A549 (cell line): ENCODE measurements around the gene SEC24D. TPM values are rescaled to one million over a fixed set of nuclear protein-coding genes. Genes with fewer than 3 reads are reported as not detected.

Experiments
- ATAC-seq, 2 experiments: fragments of 200-7000 bp in 1 of 2; fragments of >200 bp in 1 of 2; cut with Nextera tagmentation in 1 of 2; cut with Tn5 transposase in 1 of 2; 3 replicates each; pipeline versions ENCODE4 v1.8.0 to v1.9.1; 2018 to 2020; ENCODE audit warnings: mild to moderate bottlenecking in 1 of 2, moderate library complexity in 1 of 2
- CTCF ChIA-PET: fragments of 300-600 bp; sonication (Branson Sonifier 250); formaldehyde crosslinking; extraction: SDS; loops from one replicate; lab custom pipeline; 2021; ENCODE audit warnings: antibody characterized with exemption, inconsistent platforms; lab: Yijun Ruan, JAX
- POLR2A ChIA-PET: fragments of 350-600 bp; formaldehyde crosslinking; extraction: SDS; loops from one replicate; lab custom pipeline; 2021; ENCODE audit warnings: antibody characterized with exemption, inconsistent platforms; lab: Yijun Ruan, JAX
- DNase-seq, 2 experiments: peaks; one replicate each; pipeline versions ENCODE4 v3.0.0 to v3.0.0-alpha.2; 2011 to 2016; ENCODE audit warnings: low read depth in 1 of 2, low spot score in 1 of 2
- FAIRE-seq: peaks from 2 replicates; lab custom pipeline; 2011; peaks lifted over from hg19 to GRCh38; lab: Jason Lieb, UNC
- H3K27ac ChIP-seq, 2 experiments: fragments of >200 bp; sonication (Bioruptor Twin); formaldehyde crosslinking; 3 replicates each; pipeline ENCODE4 v1.5.1; 2016 to 2017
- H3K4me1 ChIP-seq: fragments of >200 bp; sonication (Bioruptor Twin); formaldehyde crosslinking; 3 replicates; pipeline ENCODE4 v1.6.1; 2016
- H3K4me2 ChIP-seq: fragments of >200 bp; sonication (Bioruptor Twin); formaldehyde crosslinking; 3 replicates; pipeline ENCODE4 v1.6.1; 2016
- H3K4me3 ChIP-seq: fragments of >200 bp; sonication (Bioruptor Twin); formaldehyde crosslinking; 3 replicates; pipeline ENCODE4 v1.5.1; 2016
- H3K9me3 ChIP-seq: fragments of >200 bp; sonication (Bioruptor Twin); formaldehyde crosslinking; 3 replicates; pipeline ENCODE4 v1.6.1; 2016
- CBX8 ChIP-seq: fragments of 200-600 bp; sonication (generic); IDR thresholded peaks from 2 replicates; pipeline ENCODE4 v1.6.1; 2016
- CEBPB ChIP-seq, 2 experiments: fragments of >200 bp in 1 of 2; sonication (Bioruptor Twin) in 1 of 2; formaldehyde crosslinking in 1 of 2; IDR thresholded peaks; 2 replicates each; pipeline ENCODE4 v1.6.1; 2012 to 2016
- CHD4 ChIP-seq: fragments of 200-600 bp; sonication (generic); IDR thresholded peaks from 2 replicates; pipeline ENCODE4 v1.6.1; 2016; ENCODE audit warnings: antibody characterized with exemption, mild to moderate bottlenecking, borderline replicate concordance
- EHF ChIP-seq: fragments of 250-450 bp; sonication (Bioruptor Pico); IDR thresholded peaks from 2 replicates; pipeline ENCODE4 v1.5.0; 2020; ENCODE audit warnings: mild to moderate bottlenecking
- EHMT2 ChIP-seq: fragments of 200-600 bp; sonication (generic); IDR thresholded peaks from 2 replicates; pipeline ENCODE4 v1.6.1; 2016; ENCODE audit warnings: antibody characterized with exemption, low read depth, mild to moderate bottlenecking, moderate library complexity
- ELK1 ChIP-seq: fragments of 150-350 bp; IDR thresholded peaks from 2 replicates; pipeline ENCODE4 v1.6.1; 2014; ENCODE audit warnings: low read depth, mild to moderate bottlenecking, low read length
- ESRRA ChIP-seq: fragments of 150-350 bp; IDR thresholded peaks from 2 replicates; pipeline ENCODE4 v1.6.1; 2014; ENCODE audit warnings: mild to moderate bottlenecking, low read length, borderline replicate concordance
- FOSB ChIP-seq: fragments of 250-450 bp; sonication (Bioruptor Pico); IDR thresholded peaks from 2 replicates; pipeline ENCODE4 v1.5.0; 2020; ENCODE audit warnings: mild to moderate bottlenecking, moderate library complexity
- FOSL2 ChIP-seq, 2 experiments: fragments of 450-650 bp in 1 of 2; fragments of >200 bp in 1 of 2; sonication (Bioruptor Twin) in 1 of 2; formaldehyde crosslinking; IDR thresholded peaks; 2 replicates each; pipeline versions ENCODE4 v1.5.0 to v1.6.1; 2016 to 2020; ENCODE audit warnings: mild to moderate bottlenecking in 1 of 2, moderate library complexity in 1 of 2
- HOXB5 ChIP-seq: fragments of 250-450 bp; sonication (Bioruptor Pico); IDR thresholded peaks from 2 replicates; pipeline ENCODE4 v1.5.0; 2020; ENCODE audit warnings: mild to moderate bottlenecking, moderate library complexity
- KDM5A ChIP-seq: fragments of 200-600 bp; sonication (generic); IDR thresholded peaks from 2 replicates; pipeline ENCODE4 v1.6.1; 2016; ENCODE audit warnings: antibody characterized with exemption, mild to moderate bottlenecking
- MYC ChIP-seq: IDR thresholded peaks from 2 replicates; pipeline ENCODE4 v1.6.1; 2012; ENCODE audit warnings: mild to moderate bottlenecking, inconsistent platforms, low read length, improper control_type of control experiment, borderline replicate concordance
- POLR2A ChIP-seq: IDR thresholded peaks from 2 replicates; pipeline ENCODE4 v1.6.1; 2012; ENCODE audit warnings: mild to moderate bottlenecking, low read length
- RARB ChIP-seq: fragments of 250-450 bp; sonication (Bioruptor Pico); IDR thresholded peaks from 2 replicates; pipeline ENCODE4 v1.8.0; 2021; ENCODE audit warnings: mild to moderate bottlenecking, moderate library complexity
- USF2 ChIP-seq: fragments of 450-650 bp; IDR thresholded peaks from 2 replicates; pipeline ENCODE4 v1.6.1; 2014; ENCODE audit warnings: antibody characterized with exemption
- ZNF302 ChIP-seq: fragments of 250-450 bp; sonication (Bioruptor Pico); IDR thresholded peaks from 2 replicates; pipeline ENCODE4 v1.9.0; 2021; ENCODE audit warnings: inconsistent platforms, mild to moderate bottlenecking, moderate library complexity
- WGBS: methylation state at CpG from one replicate; pipeline ENCODE4 v1.1.6; 2017; ENCODE audit errors: missing lambda C conversion rate; 5-methylcytosine and 5-hydroxymethylcytosine counted together
- polyA plus RNA-seq, 4 experiments: library from polyadenylated mRNA; depleted of rRNA in 3 of 4; stranded (reverse); fragments of >200 nt; fragmentation: RNase III in 1 of 4; extraction: RNeasy Plus Mini Kit Qiagen cat#74134 plus additional on column Dnase treatment in 1 of 4; gene quantifications; 2 replicates in 3 of 4; 3 replicates in 1 of 4; pipeline ENCODE4 v1.2.3, GENCODE V29; 2011 to 2017
- TF ChIP-seq, protein P1 (sequence below): fragments of 250-450 bp; sonication (Bioruptor Pico); IDR thresholded peaks from 2 replicates; pipeline ENCODE4 v1.5.0; 2020; ENCODE audit warnings: low read depth, mild to moderate bottlenecking, moderate library complexity
- TF ChIP-seq, protein P2 (sequence below): IDR thresholded peaks from 2 replicates; pipeline ENCODE4 v1.6.1; 2012

The SEC24D gene
- polyA plus RNA-seq, 2 of the 4 experiments (the other 2 are of a cell fraction) = 12.8 to 15.6 TPM

GRCh38 chr4:118736900-118737299 is 99.0 kb downstream of the SEC24D start:
- FAIRE-seq (no peak), DNase-seq (no peak), ATAC-seq (no peak)
- POLR2A ChIA-PET = no interaction called here
- TF ChIP-seq HOXB5 (CRISPR knock-in tag) (no peak), USF2 (no peak), FOSL2 (IDR thresholded peaks at IDR 0.05) (no peak), FOSL2 (CRISPR knock-in tag; IDR thresholded peaks at IDR 0.05) (no peak), ELK1 (no peak), POLR2A (no peak), RARB (CRISPR knock-in tag) (no peak), EHMT2 (no peak), MYC (no peak), CEBPB (IDR thresholded peaks at IDR 0.05) (no peak), EHF (no peak)
- Histone ChIP-seq H3K4me2 (no peak overlapping the region), H3K4me1 (no peaks in the 10 kb centered on the region), H3K4me3 (no peak overlapping the region), H3K27ac (no peak overlapping the region), H3K9me3 (no peaks in the 10 kb centered on the region)
- CTCF ChIA-PET = no interaction called here

DNA sequence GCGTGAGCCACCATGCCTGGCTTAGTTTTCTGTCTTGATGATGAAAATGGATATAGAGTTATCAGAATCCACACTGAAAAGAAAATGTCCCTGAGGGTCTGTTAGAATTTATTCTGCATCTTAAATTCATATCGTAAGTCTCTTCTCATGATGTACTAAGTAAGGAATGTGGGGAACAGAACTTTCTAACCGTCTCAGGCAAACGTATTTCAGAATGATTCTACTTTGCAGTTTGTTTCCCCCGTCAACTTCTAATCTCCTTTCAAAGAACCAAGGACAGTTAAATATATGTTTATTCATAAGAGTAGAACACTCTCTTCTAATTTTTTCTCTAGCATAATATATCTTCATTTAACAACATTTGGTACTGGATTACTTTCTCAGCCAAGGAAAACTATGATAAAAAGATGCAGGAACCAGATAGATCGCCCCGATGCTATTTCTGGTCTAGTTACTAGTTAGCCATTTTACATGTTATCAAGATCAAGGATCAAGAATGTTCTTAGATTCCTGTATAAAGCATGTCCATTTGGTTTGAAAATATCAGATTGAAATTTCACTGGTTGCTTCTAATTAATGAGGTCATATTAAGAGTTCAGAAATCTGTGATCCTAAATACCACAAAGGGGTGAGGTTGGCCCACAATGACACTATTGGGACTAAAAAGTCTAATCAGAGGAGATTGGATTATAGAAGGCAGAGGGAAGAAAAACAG is 101.3 kb downstream of the SEC24D start:
- Histone ChIP-seq H3K27ac (no peak overlapping the region), H3K4me1 (no peaks in the 10 kb centered on the region), H3K4me3 (no peak overlapping the region), H3K9me3 (no peaks in the 10 kb centered on the region), H3K4me2 (no peak overlapping the region)
- POLR2A ChIA-PET = no interaction called here
- WGBS = 86% methylated on average over 7 of the region's 7 CpGs
- DNase-seq (no peak), ATAC-seq (no peak), FAIRE-seq (no peak)
- TF ChIP-seq CBX8 (no peak), KDM5A (no peak), ELK1 (no peak), CEBPB (IDR thresholded peaks at IDR 0.05) (no peak), ZNF302 (CRISPR knock-in tag) (no peak)
- TF ChIP-seq, protein P1, sequence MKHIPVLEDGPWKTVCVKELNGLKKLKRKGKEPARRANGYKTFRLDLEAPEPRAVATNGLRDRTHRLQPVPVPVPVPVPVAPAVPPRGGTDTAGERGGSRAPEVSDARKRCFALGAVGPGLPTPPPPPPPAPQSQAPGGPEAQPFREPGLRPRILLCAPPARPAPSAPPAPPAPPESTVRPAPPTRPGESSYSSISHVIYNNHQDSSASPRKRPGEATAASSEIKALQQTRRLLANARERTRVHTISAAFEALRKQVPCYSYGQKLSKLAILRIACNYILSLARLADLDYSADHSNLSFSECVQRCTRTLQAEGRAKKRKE = no peak
- CTCF ChIA-PET = interaction anchor here (0.7 kb wide), 1 partner anchor 50 kb away, joined by 3 read pairs; the partner anchor contains the start of gene METTL14

GRCh38 chr4:118732591-118733330 is 103.2 kb downstream of the SEC24D start:
- TF ChIP-seq FOSB (CRISPR knock-in tag) (no peak), CHD4 (no peak), ESRRA (no peak)
- TF ChIP-seq, protein P1 = no peak
- TF ChIP-seq, protein P2, sequence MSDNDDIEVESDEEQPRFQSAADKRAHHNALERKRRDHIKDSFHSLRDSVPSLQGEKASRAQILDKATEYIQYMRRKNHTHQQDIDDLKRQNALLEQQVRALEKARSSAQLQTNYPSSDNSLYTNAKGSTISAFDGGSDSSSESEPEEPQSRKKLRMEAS = no peak
- DNase-seq = no peak
- Histone ChIP-seq H3K4me3 (no peak overlapping the region), H3K4me1 (no peaks in the 10 kb centered on the region), H3K27ac (no peak overlapping the region), H3K4me2 (no peak overlapping the region), H3K9me3 (no peaks in the 10 kb centered on the region)
- ATAC-seq = no peak
- no peak for FAIRE-seq
- POLR2A ChIA-PET = no interaction called here
- CTCF ChIA-PET = interaction anchor here (1.8 kb wide), 1 partner anchor 9 kb away, joined by 4 read pairs; no protein-coding TSS in a partner anchor
- 84% methylated on average over 3 of the region's 3 CpGs for WGBS
